Peyer's patch (tissue), 4 donors: ENCODE measurements around the gene DFFB.

Source experiments
- CTCF ChIP-seq, 6 experiments: fragments of 450-650 bp in 4 of 6; fragments of 200-600 bp in 2 of 6; sonication (generic) in 1 of 6; IDR thresholded peaks; one replicate each; pipeline ENCODE4 v1.5.1; 2017 to 2019; ENCODE audit warnings: antibody characterized with exemption in 6 of 6, mild to moderate bottlenecking in 3 of 6, moderate library complexity in 1 of 6
- POLR2A ChIP-seq, 2 donors: fragments of 450-650 bp; IDR thresholded peaks; one replicate each; pipeline ENCODE4 v1.5.1; 2017; ENCODE audit warnings: antibody characterized with exemption in 2 of 2, mild to moderate bottlenecking in 2 of 2, moderate library complexity in 2 of 2

GRCh38 chr1:3932156-3932919, 75.1 kb downstream of the DFFB start:
- TF ChIP-seq POLR2A (IDR thresholded peaks at IDR 0.05) (no peak), CTCF (IDR thresholded peaks at IDR 0.05) (no peak)
